Glutamatergic neuron (in vitro differentiated cells): ENCODE data around the gene ATRNL1. TPM values are rescaled to one million over a fixed set of nuclear protein-coding genes. Genes with fewer than 3 reads are reported as not detected.

ENCODE experiments used
- DNase-seq: peaks from one replicate; pipeline ENCODE4 v3.0.0; 2022
- H3K27ac Mint-ChIP-seq: one replicate; pipeline ENCODE4 v1.8.0; 2020; ENCODE audit warnings: mild to moderate bottlenecking, mixed read lengths, inconsistent platforms; ENCODE audit not compliant: unreplicated experiment
- H3K27me3 Mint-ChIP-seq: one replicate; pipeline ENCODE4 v1.8.0; 2020; ENCODE audit warnings: mild to moderate bottlenecking, moderate library complexity, mixed read lengths, inconsistent platforms; ENCODE audit not compliant: unreplicated experiment
- H3K36me3 Mint-ChIP-seq: one replicate; pipeline ENCODE4 v1.8.0; 2020; ENCODE audit warnings: mild to moderate bottlenecking, mixed read lengths, inconsistent platforms; ENCODE audit not compliant: unreplicated experiment
- H3K4me1 Mint-ChIP-seq: one replicate; pipeline ENCODE4 v1.8.0; 2020; ENCODE audit warnings: mild to moderate bottlenecking, low read depth, mixed read lengths, inconsistent platforms; ENCODE audit not compliant: unreplicated experiment
- H3K4me3 Mint-ChIP-seq: one replicate; pipeline ENCODE4 v1.8.0; 2020; ENCODE audit warnings: mild to moderate bottlenecking, mixed read lengths, inconsistent platforms; ENCODE audit not compliant: unreplicated experiment
- H3K9me3 Mint-ChIP-seq: one replicate; pipeline ENCODE4 v1.8.0; 2020; ENCODE audit warnings: mild to moderate bottlenecking, moderate library complexity, mixed read lengths, inconsistent platforms; ENCODE audit not compliant: unreplicated experiment
- total RNA-seq: library from RNA; stranded (reverse); fragmentation: NEBNext Ultra II Directional; extraction: Animal tissue kit (Norgen Biotek cat#: 25700); gene quantifications from one replicate; pipeline ENCODE4 v1.2.1, GENCODE V29; 2021; ENCODE audit not compliant: unreplicated experiment
- TF ChIP-seq, protein P1 (sequence below): fragments of 200-600 bp; sonication (generic); IDR thresholded peaks from one replicate; pipeline ENCODE4 v1.5.0; 2021; ENCODE audit not compliant: partially characterized antibody, unreplicated experiment

The ATRNL1 gene
- total RNA-seq, 1 donor from 2014 or later, result 35.9 TPM

DNA sequence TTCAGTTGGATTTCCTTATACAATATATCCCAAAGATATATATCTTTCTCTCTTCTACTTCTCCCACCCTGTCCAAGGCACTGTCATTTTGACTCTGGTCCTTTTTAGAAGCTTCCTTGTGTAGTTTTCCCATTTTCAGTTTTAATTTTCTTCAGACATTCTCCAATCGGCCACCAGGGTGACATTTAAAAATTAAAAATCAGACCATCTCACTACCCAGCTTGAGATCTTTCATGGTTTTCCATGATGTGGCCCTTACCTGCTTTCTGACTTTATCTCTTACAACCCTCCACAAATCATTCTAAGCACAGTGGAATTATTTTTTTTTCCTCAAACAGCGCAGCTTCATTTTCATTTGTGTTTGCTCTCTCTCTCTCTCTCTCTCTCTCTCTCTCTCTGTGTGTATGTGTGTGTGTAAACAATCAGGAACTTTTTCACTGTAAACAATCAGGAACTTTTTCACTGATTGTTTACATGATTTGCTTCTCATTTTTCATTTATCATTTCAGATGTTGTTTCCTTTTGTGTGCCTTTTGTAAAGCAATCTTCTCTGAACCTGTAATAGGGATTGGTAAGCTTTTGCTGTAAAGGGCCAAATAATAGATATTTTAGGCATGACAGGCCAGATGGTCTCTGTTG, 348.9 kb downstream of the ATRNL1 start:
- no peaks in the 10 kb centered on the region for H3K27me3 Mint-ChIP-seq
- H3K4me3 Mint-ChIP-seq, result no peak overlapping the region
- H3K4me1 Mint-ChIP-seq, result no peaks in the 10 kb centered on the region
- H3K27ac Mint-ChIP-seq, result no peak overlapping the region
- no peaks in the 10 kb centered on the region for H3K36me3 Mint-ChIP-seq
- DNase-seq, result no peak
- TF ChIP-seq, protein P1, sequence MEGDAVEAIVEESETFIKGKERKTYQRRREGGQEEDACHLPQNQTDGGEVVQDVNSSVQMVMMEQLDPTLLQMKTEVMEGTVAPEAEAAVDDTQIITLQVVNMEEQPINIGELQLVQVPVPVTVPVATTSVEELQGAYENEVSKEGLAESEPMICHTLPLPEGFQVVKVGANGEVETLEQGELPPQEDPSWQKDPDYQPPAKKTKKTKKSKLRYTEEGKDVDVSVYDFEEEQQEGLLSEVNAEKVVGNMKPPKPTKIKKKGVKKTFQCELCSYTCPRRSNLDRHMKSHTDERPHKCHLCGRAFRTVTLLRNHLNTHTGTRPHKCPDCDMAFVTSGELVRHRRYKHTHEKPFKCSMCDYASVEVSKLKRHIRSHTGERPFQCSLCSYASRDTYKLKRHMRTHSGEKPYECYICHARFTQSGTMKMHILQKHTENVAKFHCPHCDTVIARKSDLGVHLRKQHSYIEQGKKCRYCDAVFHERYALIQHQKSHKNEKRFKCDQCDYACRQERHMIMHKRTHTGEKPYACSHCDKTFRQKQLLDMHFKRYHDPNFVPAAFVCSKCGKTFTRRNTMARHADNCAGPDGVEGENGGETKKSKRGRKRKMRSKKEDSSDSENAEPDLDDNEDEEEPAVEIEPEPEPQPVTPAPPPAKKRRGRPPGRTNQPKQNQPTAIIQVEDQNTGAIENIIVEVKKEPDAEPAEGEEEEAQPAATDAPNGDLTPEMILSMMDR, result peak; percentile 71
- no peaks in the 10 kb centered on the region for H3K9me3 Mint-ChIP-seq

DNA sequence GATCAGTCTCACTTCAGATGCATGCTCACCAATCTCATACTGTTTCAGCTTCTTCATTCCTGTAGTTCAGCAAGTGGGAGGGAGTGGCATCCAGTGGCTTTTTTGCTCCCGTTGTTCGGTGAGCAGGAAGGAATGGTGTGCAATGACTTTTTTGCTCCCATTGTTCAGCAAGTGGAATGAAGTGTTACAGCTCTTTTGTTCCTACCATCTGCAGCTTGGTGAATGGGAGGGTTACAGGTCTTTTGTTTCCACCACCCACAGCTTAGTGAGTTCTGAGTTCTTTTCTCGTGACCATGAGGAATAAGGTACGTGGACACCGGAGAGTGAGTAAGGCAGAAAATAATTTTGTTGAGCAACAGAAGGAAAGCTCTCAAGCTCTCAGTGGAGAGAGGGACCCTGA, 363.6 kb downstream of the ATRNL1 start:
- H3K4me3 Mint-ChIP-seq, result no peak overlapping the region
- TF ChIP-seq, protein P1, result no peak
- H3K36me3 Mint-ChIP-seq, result no peaks in the 10 kb centered on the region
- no peak overlapping the region for H3K27ac Mint-ChIP-seq
- no peaks in the 10 kb centered on the region for H3K4me1 Mint-ChIP-seq
- H3K27me3 Mint-ChIP-seq, result peaks cover 1% of the 10 kb centered on the region
- DNase-seq, result no peak
- H3K9me3 Mint-ChIP-seq, result no peaks in the 10 kb centered on the region

DNA sequence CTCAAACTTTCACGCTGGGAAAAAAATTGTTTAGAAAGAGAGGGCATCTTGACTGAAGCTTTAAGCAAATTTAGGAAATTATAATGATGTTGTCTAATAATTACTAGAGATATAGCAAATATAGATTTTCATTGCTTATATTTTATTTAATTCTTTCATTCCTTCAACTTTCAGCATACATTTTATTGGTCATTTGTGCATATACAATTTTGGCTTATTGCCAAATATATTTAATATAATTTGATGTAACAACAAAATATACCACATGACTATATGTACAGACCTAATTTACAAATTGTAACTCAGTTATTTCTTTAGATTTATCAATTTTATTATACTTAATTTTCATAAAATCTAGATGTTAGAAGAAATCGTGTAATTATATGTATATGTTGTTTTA, 390.1 kb downstream of the ATRNL1 start:
- no peaks in the 10 kb centered on the region for H3K9me3 Mint-ChIP-seq
- DNase-seq, result no peak
- no peaks in the 10 kb centered on the region for H3K27me3 Mint-ChIP-seq
- H3K36me3 Mint-ChIP-seq, result no peaks in the 10 kb centered on the region
- no peak overlapping the region for H3K4me3 Mint-ChIP-seq
- H3K27ac Mint-ChIP-seq, result no peak overlapping the region
- TF ChIP-seq, protein P1, result no peak
- no peaks in the 10 kb centered on the region for H3K4me1 Mint-ChIP-seq

DNA sequence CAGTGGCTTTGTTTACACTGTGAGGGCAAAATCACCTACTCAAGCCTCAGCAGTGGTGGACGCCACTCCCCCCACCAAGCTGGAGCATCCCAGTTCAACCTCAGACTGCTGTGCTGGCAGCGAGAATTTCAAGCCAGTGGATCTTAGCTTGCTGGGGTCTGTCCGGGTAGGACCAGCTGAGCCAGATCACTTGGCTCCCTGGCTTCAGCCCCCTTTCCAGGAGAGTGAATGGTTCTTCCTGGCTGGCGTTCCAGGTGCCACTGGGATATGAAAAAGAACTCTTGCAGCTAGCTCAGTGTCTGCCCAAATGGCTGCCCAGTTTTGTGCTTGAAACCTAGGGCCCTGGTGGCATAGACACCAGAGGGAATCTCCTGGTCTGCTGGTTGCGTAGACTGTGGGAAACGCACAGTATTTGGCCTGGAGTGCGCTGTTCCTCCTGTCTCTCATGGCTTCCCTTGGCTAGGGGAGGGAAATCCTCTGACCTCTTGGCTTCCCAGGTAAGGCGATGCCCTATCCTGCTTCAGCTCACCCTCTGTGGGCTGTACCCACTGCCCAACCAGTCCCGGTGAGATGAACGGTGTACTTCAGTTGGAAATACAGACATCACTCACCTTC, 398.5 kb downstream of the ATRNL1 start:
- no peaks in the 10 kb centered on the region for H3K27me3 Mint-ChIP-seq
- DNase-seq, result no peak
- TF ChIP-seq, protein P1, result no peak
- no peaks in the 10 kb centered on the region for H3K4me1 Mint-ChIP-seq
- no peaks in the 10 kb centered on the region for H3K9me3 Mint-ChIP-seq
- H3K27ac Mint-ChIP-seq, result no peak overlapping the region
- no peak overlapping the region for H3K4me3 Mint-ChIP-seq
- no peaks in the 10 kb centered on the region for H3K36me3 Mint-ChIP-seq

DNA sequence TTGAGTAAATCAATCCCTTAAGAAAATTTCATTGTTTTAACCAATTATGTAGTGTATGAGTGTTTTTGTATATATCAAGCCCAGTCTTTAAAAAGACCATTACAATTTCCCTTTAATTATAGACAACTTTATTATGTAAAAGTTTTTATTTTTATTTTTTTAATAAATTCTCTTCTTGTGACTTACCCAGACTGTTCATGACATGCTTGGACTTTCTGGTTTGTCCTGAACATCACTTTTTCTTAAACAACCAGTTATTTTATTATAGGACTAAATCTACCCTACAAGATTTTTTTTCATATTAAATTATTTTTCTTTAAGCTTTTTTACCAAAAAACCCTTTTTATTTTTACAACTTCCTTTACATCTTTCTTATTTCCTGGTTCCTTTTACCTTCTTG, 410.4 kb downstream of the ATRNL1 start:
- TF ChIP-seq, protein P1, result no peak
- H3K36me3 Mint-ChIP-seq, result peaks cover 3% of the 10 kb centered on the region
- H3K27me3 Mint-ChIP-seq, result no peaks in the 10 kb centered on the region
- H3K4me1 Mint-ChIP-seq, result no peaks in the 10 kb centered on the region
- no peaks in the 10 kb centered on the region for H3K9me3 Mint-ChIP-seq
- no peak for DNase-seq
- H3K27ac Mint-ChIP-seq, result no peak overlapping the region
- no peak overlapping the region for H3K4me3 Mint-ChIP-seq
